Stomach (tissue), 4 donors: ENCODE data around the gene ZNF778.
A peak's percentile ranks its signal among the peaks of the same experiment; 100 is the strongest.

Source experiments
- EP300 ChIP-seq: sonication (generic); formaldehyde crosslinking; IDR thresholded peaks from one replicate; pipeline ENCODE4 v1.6.1; 2017; ENCODE audit warnings: antibody characterized with exemption
- POLR2A ChIP-seq, 4 donors: fragments of 450-650 bp; IDR thresholded peaks; one replicate each; pipeline ENCODE4 v1.6.1; 2016; ENCODE audit warnings: antibody characterized with exemption in 4 of 4, control low read depth in 2 of 4, mild to moderate bottlenecking in 1 of 4, moderate library complexity in 1 of 4
- POLR2AphosphoS5 ChIP-seq, 3 donors: sonication (generic); formaldehyde crosslinking; IDR thresholded peaks; one replicate each; pipeline ENCODE4 v1.6.1; 2016; ENCODE audit warnings: antibody characterized with exemption in 3 of 3
- TF ChIP-seq, protein P1 (sequence below), 7 experiments: fragments of 450-650 bp in 4 of 7; fragments of 200-600 bp in 3 of 7; sonication (generic) in 3 of 7; IDR thresholded peaks; one replicate each; pipeline ENCODE4 v1.5.1; 2016 to 2019; ENCODE audit warnings: antibody characterized with exemption in 7 of 7, control low read depth in 2 of 7, mild to moderate bottlenecking in 1 of 7

DNA sequence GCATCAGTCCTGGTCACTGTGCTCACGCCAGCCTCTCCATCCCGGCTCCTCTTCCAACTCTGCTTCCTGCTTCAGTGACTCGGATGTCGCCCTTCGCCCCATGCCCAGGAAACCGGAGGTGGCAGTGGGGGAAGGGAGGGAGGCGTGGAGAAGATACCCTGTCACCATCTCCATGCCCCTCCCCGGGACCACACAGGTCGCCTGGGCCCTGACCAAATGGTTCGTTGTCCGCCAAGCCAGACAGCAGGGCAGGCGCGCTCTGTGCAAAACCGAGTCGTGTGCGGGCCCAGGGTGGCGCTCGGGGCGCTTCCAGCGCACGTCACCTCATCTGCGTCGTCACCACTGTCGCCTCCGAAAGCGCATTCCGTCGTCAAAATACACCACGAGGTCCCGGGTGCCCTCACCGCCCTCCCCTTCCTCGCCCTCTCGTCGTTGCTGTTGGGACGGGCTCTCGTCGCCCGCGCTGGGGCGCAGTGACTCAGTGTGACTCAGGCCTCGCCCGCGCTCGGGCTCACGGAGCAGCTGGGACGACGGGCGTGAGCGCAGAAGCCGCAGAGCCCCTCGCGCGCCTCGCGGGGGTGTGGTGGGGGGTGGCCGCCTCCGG, 39.2 kb downstream of the ZNF778 start:
- TF ChIP-seq POLR2A (IDR thresholded peaks at IDR 0.05) (no peak), POLR2AphosphoS5 (IDR thresholded peaks at IDR 0.05) (peak in 1 of 3 donors; percentile 70), EP300 (no peak)
- TF ChIP-seq, protein P1, sequence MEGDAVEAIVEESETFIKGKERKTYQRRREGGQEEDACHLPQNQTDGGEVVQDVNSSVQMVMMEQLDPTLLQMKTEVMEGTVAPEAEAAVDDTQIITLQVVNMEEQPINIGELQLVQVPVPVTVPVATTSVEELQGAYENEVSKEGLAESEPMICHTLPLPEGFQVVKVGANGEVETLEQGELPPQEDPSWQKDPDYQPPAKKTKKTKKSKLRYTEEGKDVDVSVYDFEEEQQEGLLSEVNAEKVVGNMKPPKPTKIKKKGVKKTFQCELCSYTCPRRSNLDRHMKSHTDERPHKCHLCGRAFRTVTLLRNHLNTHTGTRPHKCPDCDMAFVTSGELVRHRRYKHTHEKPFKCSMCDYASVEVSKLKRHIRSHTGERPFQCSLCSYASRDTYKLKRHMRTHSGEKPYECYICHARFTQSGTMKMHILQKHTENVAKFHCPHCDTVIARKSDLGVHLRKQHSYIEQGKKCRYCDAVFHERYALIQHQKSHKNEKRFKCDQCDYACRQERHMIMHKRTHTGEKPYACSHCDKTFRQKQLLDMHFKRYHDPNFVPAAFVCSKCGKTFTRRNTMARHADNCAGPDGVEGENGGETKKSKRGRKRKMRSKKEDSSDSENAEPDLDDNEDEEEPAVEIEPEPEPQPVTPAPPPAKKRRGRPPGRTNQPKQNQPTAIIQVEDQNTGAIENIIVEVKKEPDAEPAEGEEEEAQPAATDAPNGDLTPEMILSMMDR (IDR thresholded peaks at IDR 0.05), result no peak
